ENCODE measurements around the gene LAMA2. TPM values are rescaled to one million over a fixed set of nuclear protein-coding genes. Genes with fewer than 3 reads are reported as not detected.

The LAMA2 gene
- total RNA-seq, 2 donors from 2014 or later = 2.2 to 3.4 TPM

GRCh38 chr6:129507059-129507807 is 624.3 kb downstream of the LAMA2 start:
- Mint-ChIP-seq H3K4me1 (peaks cover 2% of the 10 kb centered on the region), H3K36me3 (ENCODE audit: low read depth) (peaks cover 10% of the 10 kb centered on the region), H3K27ac (peak overlapping the region; percentile 1), H3K27me3 (no peaks in the 10 kb centered on the region), H3K4me3 (no peak overlapping the region)
- DNase-seq (no peak), ATAC-seq (no peak)
- no peaks in the 10 kb centered on the region for H3K9me3 ChIP-seq (ENCODE audit: control insufficient read depth, low read length, poor library complexity, severe bottlenecking)

- no peaks in the 10 kb centered on the region for H3K27me3 Mint-ChIP-seq
- peaks cover 10% of the 10 kb centered on the region for H3K36me3 Mint-ChIP-seq (ENCODE audit: low read depth)
- H3K4me1 Mint-ChIP-seq = peaks cover 2% of the 10 kb centered on the region
- ATAC-seq = no peak
- DNase-seq = no peak
- H3K27ac Mint-ChIP-seq = peak overlapping the region; percentile 1
- H3K4me3 Mint-ChIP-seq = no peak overlapping the region
- H3K9me3 ChIP-seq (ENCODE audit: control insufficient read depth, low read length, poor library complexity, severe bottlenecking) = no peaks in the 10 kb centered on the region
Measured at GRCh38 chr6:129507846-129508245, 624.9 kb downstream of the LAMA2 start.

GRCh38 chr6:129508477-129509145 is 625.7 kb downstream of the LAMA2 start:
- H3K27me3 Mint-ChIP-seq = no peaks in the 10 kb centered on the region
- ATAC-seq = no peak
- H3K27ac Mint-ChIP-seq = no peak overlapping the region
- no peaks in the 10 kb centered on the region for H3K9me3 ChIP-seq (ENCODE audit: control insufficient read depth, low read length, poor library complexity, severe bottlenecking)
- no peak overlapping the region for H3K4me3 Mint-ChIP-seq
- H3K36me3 Mint-ChIP-seq (ENCODE audit: low read depth) = peaks cover 10% of the 10 kb centered on the region
- no peak for DNase-seq
- peaks cover 2% of the 10 kb centered on the region for H3K4me1 Mint-ChIP-seq

GRCh38 chr6:129510950-129511349 is 628.0 kb downstream of the LAMA2 start:
- Mint-ChIP-seq H3K27ac (no peak overlapping the region), H3K36me3 (ENCODE audit: low read depth) (peaks cover 8% of the 10 kb centered on the region), H3K4me1 (peaks cover 2% of the 10 kb centered on the region)

GRCh38 chr6:129513471-129513870 is 630.5 kb downstream of the LAMA2 start:
- Mint-ChIP-seq H3K27ac (no peak overlapping the region), H3K27me3 (no peaks in the 10 kb centered on the region), H3K4me3 (no peak overlapping the region), H3K4me1 (peaks cover under 1% of the 10 kb centered on the region), H3K36me3 (ENCODE audit: low read depth) (peaks cover 5% of the 10 kb centered on the region)
- no peaks in the 10 kb centered on the region for H3K9me3 ChIP-seq (ENCODE audit: control insufficient read depth, low read length, poor library complexity, severe bottlenecking)
- DNase-seq (no peak), ATAC-seq (no peak)

More at GRCh38 chr6:129510950-129511349, 628.0 kb downstream of the LAMA2 start:
- H3K9me3 ChIP-seq (ENCODE audit: control insufficient read depth, low read length, poor library complexity, severe bottlenecking) = no peaks in the 10 kb centered on the region
- DNase-seq (no peak), ATAC-seq (no peak)
- Mint-ChIP-seq H3K4me3 (no peak overlapping the region), H3K27me3 (no peaks in the 10 kb centered on the region)

- Mint-ChIP-seq H3K4me3 (no peak overlapping the region), H3K36me3 (ENCODE audit: low read depth) (peaks cover 5% of the 10 kb centered on the region), H3K27ac (no peak overlapping the region), H3K4me1 (no peaks in the 10 kb centered on the region), H3K27me3 (no peaks in the 10 kb centered on the region)
- no peaks in the 10 kb centered on the region for H3K9me3 ChIP-seq (ENCODE audit: control insufficient read depth, low read length, poor library complexity, severe bottlenecking)
- ATAC-seq = no peak
- no peak for DNase-seq
Measured at GRCh38 chr6:129515004-129515403, 632.1 kb downstream of the LAMA2 start.

- Mint-ChIP-seq H3K4me3 (no peak overlapping the region), H3K27ac (no peak overlapping the region), H3K4me1 (no peaks in the 10 kb centered on the region), H3K27me3 (no peaks in the 10 kb centered on the region), H3K36me3 (ENCODE audit: low read depth) (peaks cover 3% of the 10 kb centered on the region)
- no peak for ATAC-seq
- no peak for DNase-seq
- H3K9me3 ChIP-seq (ENCODE audit: control insufficient read depth, low read length, poor library complexity, severe bottlenecking) = no peaks in the 10 kb centered on the region
Measured at GRCh38 chr6:129516005-129516404, 633.1 kb downstream of the LAMA2 start.

- Mint-ChIP-seq H3K4me3 (no peak overlapping the region), H3K4me1 (no peaks in the 10 kb centered on the region), H3K27me3 (no peaks in the 10 kb centered on the region), H3K36me3 (ENCODE audit: low read depth) (no peaks in the 10 kb centered on the region), H3K27ac (no peak overlapping the region)
- H3K9me3 ChIP-seq (ENCODE audit: control insufficient read depth, low read length, poor library complexity, severe bottlenecking) = no peaks in the 10 kb centered on the region
- DNase-seq (no peak), ATAC-seq (no peak)
Measured at GRCh38 chr6:129516787-129517186, 633.8 kb downstream of the LAMA2 start.

- no peak for ATAC-seq
- H3K4me3 Mint-ChIP-seq = no peak overlapping the region
- H3K9me3 ChIP-seq (ENCODE audit: control insufficient read depth, low read length, poor library complexity, severe bottlenecking) = no peaks in the 10 kb centered on the region
- no peaks in the 10 kb centered on the region for H3K27me3 Mint-ChIP-seq
- no peak overlapping the region for H3K27ac Mint-ChIP-seq
- no peaks in the 10 kb centered on the region for H3K36me3 Mint-ChIP-seq (ENCODE audit: low read depth)
- no peak for DNase-seq
- no peaks in the 10 kb centered on the region for H3K4me1 Mint-ChIP-seq
Measured at GRCh38 chr6:129517288-129517687, 634.4 kb downstream of the LAMA2 start.

GRCh38 chr6:129519750-129520149 is 636.8 kb downstream of the LAMA2 start:
- Mint-ChIP-seq H3K27me3 (no peaks in the 10 kb centered on the region), H3K4me3 (no peak overlapping the region), H3K4me1 (no peaks in the 10 kb centered on the region), H3K36me3 (ENCODE audit: low read depth) (no peaks in the 10 kb centered on the region), H3K27ac (no peak overlapping the region)
- no peak for ATAC-seq
- DNase-seq = no peak
- no peaks in the 10 kb centered on the region for H3K9me3 ChIP-seq (ENCODE audit: control insufficient read depth, low read length, poor library complexity, severe bottlenecking)

- no peaks in the 10 kb centered on the region for H3K36me3 Mint-ChIP-seq (ENCODE audit: low read depth)
- H3K27me3 Mint-ChIP-seq = no peaks in the 10 kb centered on the region
Measured at GRCh38 chr6:129521946-129522345, 639.0 kb downstream of the LAMA2 start.

GRCh38 chr6:129523816-129524215 is 640.9 kb downstream of the LAMA2 start:
- Mint-ChIP-seq H3K27me3 (peaks cover 4% of the 10 kb centered on the region), H3K4me3 (no peak overlapping the region), H3K36me3 (ENCODE audit: low read depth) (no peaks in the 10 kb centered on the region), H3K4me1 (no peaks in the 10 kb centered on the region), H3K27ac (no peak overlapping the region)
- no peaks in the 10 kb centered on the region for H3K9me3 ChIP-seq (ENCODE audit: control insufficient read depth, low read length, poor library complexity, severe bottlenecking)
- no peak for ATAC-seq
- DNase-seq = no peak

More at GRCh38 chr6:129521946-129522345, 639.0 kb downstream of the LAMA2 start:
- Mint-ChIP-seq H3K27ac (no peak overlapping the region), H3K4me1 (no peaks in the 10 kb centered on the region), H3K4me3 (no peak overlapping the region)
- ATAC-seq = no peak
- no peak for DNase-seq
- H3K9me3 ChIP-seq (ENCODE audit: control insufficient read depth, low read length, poor library complexity, severe bottlenecking) = no peaks in the 10 kb centered on the region

- no peaks in the 10 kb centered on the region for H3K4me1 Mint-ChIP-seq
- no peak overlapping the region for H3K4me3 Mint-ChIP-seq
- ATAC-seq (no peak), DNase-seq (no peak)
- H3K27ac Mint-ChIP-seq = no peak overlapping the region
- H3K27me3 Mint-ChIP-seq = peaks cover 8% of the 10 kb centered on the region
- no peaks in the 10 kb centered on the region for H3K36me3 Mint-ChIP-seq (ENCODE audit: low read depth)
- H3K9me3 ChIP-seq (ENCODE audit: control insufficient read depth, low read length, poor library complexity, severe bottlenecking) = no peaks in the 10 kb centered on the region
Measured at GRCh38 chr6:129525055-129525454, 642.1 kb downstream of the LAMA2 start.

GRCh38 chr6:129534926-129535325 is 652.0 kb downstream of the LAMA2 start:
- no peaks in the 10 kb centered on the region for H3K9me3 ChIP-seq (ENCODE audit: control insufficient read depth, low read length, poor library complexity, severe bottlenecking)
- DNase-seq = no peak
- peaks cover 10% of the 10 kb centered on the region for H3K27me3 Mint-ChIP-seq
- H3K4me1 Mint-ChIP-seq = no peaks in the 10 kb centered on the region
- ATAC-seq = no peak
- no peak overlapping the region for H3K4me3 Mint-ChIP-seq
- H3K27ac Mint-ChIP-seq = no peak overlapping the region
- peaks cover 9% of the 10 kb centered on the region for H3K36me3 Mint-ChIP-seq (ENCODE audit: low read depth)

Measured in T-helper 17 cell (primary cell).